GM21515 (cell line): ENCODE measurements around the gene MIPOL1.
"Not testable (repeated sequence)": the region's sequence is repeated elsewhere in the genome, so short reads cannot be mapped to it uniquely, and the experiment has no call there.

Source experiments
- ATAC-seq: cut with Tn5 transposase; IDR thresholded peaks from one replicate; pipeline ENCODE4 v1.9.1; 2021; ENCODE audit not compliant: unreplicated experiment

The MIPOL1 gene

GRCh38 chr14:37443461-37443860 lies 245.7 kb downstream of the MIPOL1 start:
- no peak for ATAC-seq

- no peak for ATAC-seq
Measured at GRCh38 chr14:37447883-37448391, 250.2 kb downstream of the MIPOL1 start.

- no peak for ATAC-seq
Measured at GRCh38 chr14:37452323-37452722, 254.6 kb downstream of the MIPOL1 start.

GRCh38 chr14:37453985-37454384 lies 256.2 kb downstream of the MIPOL1 start:
- ATAC-seq: no peak

GRCh38 chr14:37457334-37457733 lies 259.6 kb downstream of the MIPOL1 start:
- ATAC-seq: no peak

GRCh38 chr14:37462426-37462825 lies 264.7 kb downstream of the MIPOL1 start:
- ATAC-seq: not testable (repeated sequence)

- no peak for ATAC-seq
Measured at GRCh38 chr14:37464192-37464858, 266.6 kb downstream of the MIPOL1 start.

DNA sequence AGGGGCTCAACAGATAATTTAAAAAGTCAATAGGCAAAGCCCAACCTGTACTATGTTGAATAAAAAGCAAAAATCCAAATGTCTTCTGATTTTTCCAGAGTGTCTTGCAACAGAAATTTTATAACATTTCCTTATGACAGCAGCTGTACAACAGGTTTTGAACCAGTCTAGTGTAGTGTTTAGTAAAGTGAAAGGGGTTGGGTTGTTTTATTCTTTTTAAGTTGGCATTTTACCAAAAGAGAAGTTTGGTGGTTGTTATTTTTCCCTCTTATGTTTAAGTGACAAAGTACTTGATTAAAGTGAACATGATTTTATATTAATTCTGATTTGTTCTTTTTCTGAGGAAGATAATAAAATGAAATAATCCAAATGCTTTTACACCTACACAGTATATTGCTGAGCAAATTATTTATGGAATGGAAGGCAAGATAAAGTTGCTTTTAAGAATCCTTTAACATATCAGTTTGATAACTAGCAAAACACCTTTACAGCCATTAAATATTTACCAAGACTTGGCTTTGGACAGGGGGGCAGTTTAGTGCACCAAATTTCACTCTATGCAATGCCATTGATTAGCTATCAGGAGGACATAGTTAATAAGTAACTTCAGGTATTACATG lies 268.4 kb downstream of the MIPOL1 start:
- ATAC-seq: no peak

- no peak for ATAC-seq
Measured at GRCh38 chr14:37466623-37467088, 268.9 kb downstream of the MIPOL1 start.

GRCh38 chr14:37469650-37470049 lies 271.9 kb downstream of the MIPOL1 start:
- ATAC-seq: no peak

- no peak for ATAC-seq
Measured at GRCh38 chr14:37470251-37470650, 272.5 kb downstream of the MIPOL1 start.

DNA sequence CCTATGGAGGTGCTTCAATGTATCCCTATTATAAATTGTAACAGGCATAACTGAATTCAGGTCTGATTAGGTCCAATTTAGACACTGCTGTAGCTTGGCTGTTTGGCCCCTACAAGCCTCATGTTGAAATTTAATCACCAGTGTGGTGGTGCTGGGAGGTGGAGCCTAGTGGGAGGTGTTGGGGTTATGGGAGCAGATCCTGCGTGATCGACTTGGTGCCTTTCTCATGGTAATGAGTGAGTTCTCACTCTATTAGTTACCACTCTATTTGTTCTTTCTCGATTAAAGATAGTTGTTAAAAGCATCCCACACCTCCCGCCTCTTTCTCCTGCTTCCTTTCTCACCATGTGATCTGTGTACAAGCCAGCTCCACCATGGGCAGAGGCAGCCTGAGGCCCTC lies 275.2 kb downstream of the MIPOL1 start:
- no peak for ATAC-seq

- ATAC-seq: no peak
Measured at GRCh38 chr14:37474191-37474590, 276.5 kb downstream of the MIPOL1 start.

- ATAC-seq: no peak
Measured at GRCh38 chr14:37480446-37481290, 282.9 kb downstream of the MIPOL1 start.

DNA sequence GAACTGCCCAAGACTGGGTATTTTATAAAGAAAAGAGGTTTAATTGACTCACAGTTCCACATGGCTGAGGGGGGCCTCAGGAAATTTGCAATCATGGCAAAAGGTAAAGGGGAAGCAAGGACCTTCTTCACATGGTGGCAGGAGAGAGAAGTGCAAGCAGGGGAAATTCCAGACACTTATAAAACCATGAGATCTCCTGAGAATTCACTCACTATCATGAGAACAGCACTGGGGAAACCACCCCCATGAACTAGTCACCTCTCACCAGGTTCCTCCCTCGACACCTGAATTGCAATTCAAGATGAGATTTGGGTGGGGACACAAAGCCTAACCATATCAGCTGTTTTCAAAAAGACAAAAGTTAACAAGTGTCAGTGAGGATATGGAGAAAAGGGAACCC lies 284.7 kb downstream of the MIPOL1 start:
- no peak for ATAC-seq

GRCh38 chr14:37483672-37484071 lies 285.9 kb downstream of the MIPOL1 start:
- ATAC-seq: no peak

DNA sequence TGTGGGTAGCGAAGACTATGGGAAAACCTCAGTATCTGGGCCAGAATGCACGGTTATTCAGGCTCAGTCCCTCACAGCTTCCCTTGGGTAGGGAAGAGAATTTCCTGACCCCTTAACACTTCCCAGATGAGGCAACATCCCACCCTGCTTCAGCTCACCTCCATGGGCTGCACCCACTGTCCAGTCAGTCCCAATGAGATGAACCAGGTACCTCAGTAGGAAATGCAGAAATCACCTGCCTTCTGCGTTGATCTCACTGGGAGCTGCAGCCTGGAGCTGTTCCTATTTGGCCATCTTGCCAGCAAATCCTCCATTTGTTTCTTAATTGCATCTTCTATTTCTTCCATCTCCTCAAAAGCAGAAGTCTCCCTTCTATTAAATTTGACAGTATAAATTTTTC lies 292.9 kb downstream of the MIPOL1 start:
- ATAC-seq: no peak

DNA sequence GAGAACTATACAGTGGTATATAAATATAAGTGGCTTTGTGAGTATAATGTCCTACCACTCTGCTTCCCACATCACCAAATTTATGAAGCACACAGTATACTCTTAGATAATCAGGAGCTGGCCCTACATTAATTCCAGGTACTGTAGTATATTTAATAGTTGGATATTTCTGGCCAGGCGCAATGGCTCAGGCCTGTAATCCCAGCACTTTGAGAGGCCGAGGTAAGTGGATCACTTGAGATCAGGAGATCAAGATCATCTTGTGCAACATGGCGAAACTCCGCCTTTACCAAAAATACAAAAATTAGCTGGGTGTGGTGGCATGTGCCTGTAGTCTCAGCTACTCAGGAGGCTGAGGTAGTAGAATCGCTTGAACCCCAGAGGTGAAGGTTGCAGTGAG lies 293.3 kb downstream of the MIPOL1 start:
- ATAC-seq: no peak

DNA sequence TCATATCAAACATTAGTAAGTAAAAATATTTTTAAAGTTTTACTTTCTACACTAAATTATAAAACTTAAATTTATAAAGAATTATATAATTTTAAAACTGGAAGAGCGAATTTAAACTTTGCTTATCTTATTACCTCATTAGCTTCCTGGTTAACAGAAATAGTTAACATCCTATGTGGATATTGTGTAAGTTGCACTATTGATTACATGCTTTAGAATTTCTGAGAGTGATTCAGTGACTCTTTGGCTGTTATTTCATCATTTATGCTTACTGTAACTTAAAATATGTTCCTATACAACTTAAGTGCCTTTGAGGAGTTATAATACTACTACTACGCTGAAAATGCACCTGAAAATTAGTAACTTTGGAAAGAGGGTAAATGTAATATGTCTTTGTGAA lies 295.9 kb downstream of the MIPOL1 start:
- ATAC-seq: no peak

DNA sequence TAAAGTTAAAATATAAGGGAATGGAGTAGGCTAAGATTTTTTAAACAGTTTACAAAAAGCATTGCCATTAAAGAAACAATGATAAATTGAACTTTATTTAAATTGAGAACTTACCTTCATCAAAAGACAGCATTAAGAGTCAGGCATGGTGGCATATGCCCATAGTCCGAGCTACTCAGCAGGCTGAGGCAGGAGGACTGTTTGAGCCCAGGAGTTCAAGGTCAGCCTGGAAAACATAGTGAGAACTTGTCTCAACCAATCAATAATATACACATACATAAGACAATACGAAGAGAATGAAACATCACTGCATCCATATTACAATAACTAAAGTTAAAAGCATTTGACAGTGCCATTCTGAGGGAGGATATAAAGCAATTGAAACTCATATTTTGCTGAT lies 299.7 kb downstream of the MIPOL1 start:
- no peak for ATAC-seq

GRCh38 chr14:37501877-37502276 lies 304.1 kb downstream of the MIPOL1 start:
- no peak for ATAC-seq

GRCh38 chr14:37508503-37508902 lies 310.8 kb downstream of the MIPOL1 start:
- no peak for ATAC-seq
